Upper lobe of left lung (tissue), 4 donors: ENCODE measurements around the gene POR.

Experiments used
- CTCF ChIP-seq, 6 experiments: fragments of 450-650 bp in 4 of 6; fragments of 200-600 bp in 2 of 6; sonication (generic) in 2 of 6; IDR thresholded peaks; one replicate each; pipeline ENCODE4 v1.5.1; 2016 to 2019; ENCODE audit warnings: antibody characterized with exemption in 6 of 6
- POLR2A ChIP-seq, 4 donors: fragments of 450-650 bp; IDR thresholded peaks; one replicate each; pipeline ENCODE4 v1.5.1; 2016 to 2017; ENCODE audit warnings: antibody characterized with exemption in 4 of 4, mild to moderate bottlenecking in 2 of 4
- POLR2AphosphoS5 ChIP-seq, 2 donors: sonication (generic); formaldehyde crosslinking; IDR thresholded peaks; one replicate each; pipeline ENCODE4 v1.5.1; 2017; ENCODE audit warnings: antibody characterized with exemption in 2 of 2

- TF ChIP-seq POLR2A (IDR thresholded peaks at IDR 0.05) (no peak), POLR2AphosphoS5 (IDR thresholded peaks at IDR 0.05) (no peak), CTCF (IDR thresholded peaks at IDR 0.05) (no peak)
Measured at GRCh38 chr7:75991531-75992082, 76.7 kb downstream of the POR start.
